ENCODE results near the gene NCBP1.

The NCBP1 gene

DNA sequence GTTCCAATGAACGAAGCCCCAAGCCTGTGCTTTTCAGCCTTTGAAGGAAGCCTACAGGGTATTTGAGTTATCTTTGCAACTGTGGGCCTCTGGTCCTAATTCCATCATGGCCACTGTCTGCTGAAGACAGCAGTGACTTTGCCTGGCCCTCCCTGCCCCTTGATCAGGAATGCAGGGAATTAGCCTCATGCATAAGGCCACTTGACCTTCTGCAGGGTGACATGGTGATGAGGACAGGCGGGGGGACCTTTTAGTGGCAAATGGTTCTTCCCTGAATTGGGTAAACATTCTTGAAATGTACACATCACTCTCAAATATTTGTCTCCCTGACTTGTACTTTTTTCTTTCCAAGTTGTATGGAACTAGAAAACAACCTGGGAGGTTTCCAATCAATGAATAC, 88.7 kb downstream of the NCBP1 start:
- DNase-seq: no peak

Data from NCI-H1417 (cell line).